ENCODE results near the gene INSL3. TPM values are rescaled to one million over a fixed set of nuclear protein-coding genes. Genes with fewer than 3 reads are reported as not detected.

The INSL3 gene
- total and polyA plus RNA-seq, 2 of the 8 experiments (the other 6 are each of a cell fraction or from before 2014, with no cell fraction given) = 0.41 to 1.5 TPM

DNA sequence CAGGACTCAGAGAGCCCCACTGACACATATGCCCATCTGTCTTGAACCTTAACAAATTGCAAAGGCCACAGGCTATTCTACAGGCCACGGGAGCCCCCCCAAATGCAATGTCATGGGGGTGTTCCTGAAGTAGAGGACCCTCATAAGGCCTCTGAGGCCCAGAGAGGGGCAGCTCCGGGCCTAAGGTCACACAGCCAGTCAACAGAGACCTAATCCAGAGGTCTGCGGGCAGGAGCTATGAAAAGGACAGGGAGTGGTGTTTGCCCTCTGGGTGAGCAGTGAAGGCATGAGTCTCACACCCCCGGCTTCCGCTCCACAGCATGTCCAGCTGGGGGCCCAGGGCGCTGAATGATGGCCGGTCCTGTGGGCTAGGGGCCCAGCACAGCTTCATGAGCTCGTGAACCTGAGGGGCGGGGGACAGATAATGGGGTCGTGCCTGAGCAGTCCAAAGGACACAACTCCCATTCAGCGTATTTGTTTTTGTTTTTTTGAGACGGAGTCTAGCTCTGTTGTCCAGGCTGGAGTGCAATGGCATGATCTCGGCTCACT is 5.3 kb upstream of the INSL3 start (continued):
- TF ChIP-seq TEAD4 (IDR thresholded peaks at IDR 0.05; ENCODE audit: low read depth, low read length) = no peak
- no peak for TF ChIP-seq EGR1 (IDR thresholded peaks at IDR 0.05; ENCODE audit: borderline replicate concordance, low read depth, low read length)
- TF ChIP-seq BRCA1 (IDR thresholded peaks at IDR 0.05; ENCODE audit: low read depth, low read length) = no peak
- no peak for TF ChIP-seq FOSL1 (IDR thresholded peaks at IDR 0.05; ENCODE audit: insufficient read depth, low read depth, low read length)

Measured in H1 (cell line).